Loucy (cell line): ENCODE measurements around the gene AGBL5.

Experiments
- H2AFZ ChIP-seq: fragments of 200-600 bp; sonication (generic); 2 replicates; pipeline ENCODE4 v1.6.0; 2016; ENCODE audit warnings: antibody characterized with exemption, mild to moderate bottlenecking, low read length, moderate library complexity
- H3F3A ChIP-seq: fragments of 200-600 bp; 2 replicates; pipeline ENCODE4 v1.6.0; 2016; ENCODE audit warnings: antibody characterized with exemption, low read depth, mild to moderate bottlenecking
- H3K27me3 ChIP-seq: fragments of 200-600 bp; sonication (generic); 2 replicates; pipeline ENCODE4 v1.6.1; 2014; ENCODE audit warnings: low read length, mild to moderate bottlenecking; ENCODE audit not compliant: insufficient read depth, poor library complexity, severe bottlenecking
- H3K36me3 ChIP-seq: fragments of 200-600 bp; sonication (generic); 2 replicates; pipeline ENCODE4 v1.6.1; 2016; ENCODE audit warnings: low read length; ENCODE audit not compliant: insufficient read depth
- H3K4me1 ChIP-seq: fragments of 200-600 bp; sonication (generic); 2 replicates; pipeline ENCODE4 v1.5.1; 2014; ENCODE audit warnings: low read length, mild to moderate bottlenecking; ENCODE audit not compliant: insufficient read depth, poor library complexity, severe bottlenecking
- H3K4me2 ChIP-seq: fragments of 200-600 bp; sonication (generic); 2 replicates; pipeline ENCODE4 v1.6.0; 2014; ENCODE audit warnings: antibody characterized with exemption, low read length, low read depth, mild to moderate bottlenecking; ENCODE audit not compliant: poor library complexity, severe bottlenecking
- H3K4me3 ChIP-seq: fragments of 200-600 bp; sonication (generic); 2 replicates; pipeline ENCODE4 v1.5.1; 2014; ENCODE audit warnings: low read length, mild to moderate bottlenecking, mixed read lengths; ENCODE audit not compliant: poor library complexity, severe bottlenecking
- H3K79me2 ChIP-seq: fragments of 200-600 bp; sonication (generic); 2 replicates; pipeline ENCODE4 v1.6.1; 2014; ENCODE audit warnings: low read length; ENCODE audit not compliant: insufficient read depth
- H3K9ac ChIP-seq: fragments of 200-600 bp; sonication (generic); 2 replicates; pipeline ENCODE4 v1.6.0; 2014; ENCODE audit warnings: mild to moderate bottlenecking, low read depth, low read length, moderate library complexity; ENCODE audit not compliant: poor library complexity, severe bottlenecking
- H3K9me2 ChIP-seq: fragments of 200-600 bp; sonication (generic); replicated peaks from 2 replicates; pipeline ENCODE4 v1.6.1; 2016; ENCODE audit warnings: low read depth, low read length, mixed read lengths
- H3K9me3 ChIP-seq: fragments of 200-600 bp; sonication (generic); 2 replicates; pipeline ENCODE4 v1.6.1; 2014; ENCODE audit warnings: mild to moderate bottlenecking, antibody characterized with exemption, low read length, low read depth; ENCODE audit not compliant: insufficient read depth
- H4K20me1 ChIP-seq: fragments of 200-600 bp; sonication (generic); 2 replicates; pipeline ENCODE4 v1.6.0; 2014; ENCODE audit warnings: antibody characterized with exemption, low read length, mild to moderate bottlenecking; ENCODE audit not compliant: insufficient read depth, poor library complexity, severe bottlenecking
- CTCF ChIP-seq: fragments of 200-600 bp; sonication (generic); conservative IDR thresholded peaks from 2 replicates; pipeline ENCODE4 v1.5.1; 2014; ENCODE audit warnings: mild to moderate bottlenecking, antibody characterized with exemption, low read length
- EZH2phosphoT487 ChIP-seq: fragments of 200-600 bp; IDR thresholded peaks from 2 replicates; pipeline ENCODE4 v1.6.1; 2018; ENCODE audit warnings: antibody characterized with exemption, mild to moderate bottlenecking, moderate library complexity, borderline replicate concordance

AGBL5 gene

GRCh38 chr2:27040282-27040681, 11.2 kb upstream of the AGBL5 start:
- H3K4me2 ChIP-seq: no peak overlapping the region

GRCh38 chr2:27041752-27042151, 9.7 kb upstream of the AGBL5 start:
- Histone ChIP-seq H2AFZ (no peak overlapping the region), H3K27me3 (no peaks in the 10 kb centered on the region), H3F3A (no peaks in the 10 kb centered on the region), H3K9me3 (no peaks in the 10 kb centered on the region), H3K36me3 (peaks cover 48% of the 10 kb centered on the region; the same call in 1 of the 2 replicates), H3K4me3 (no peak overlapping the region), H3K9ac (no peak overlapping the region), H3K9me2 (no peaks in the 10 kb centered on the region), H3K4me1 (no peaks in the 10 kb centered on the region), H3K79me2 (no peaks in the 10 kb centered on the region), H4K20me1 (no peaks in the 10 kb centered on the region), H3K4me2 (no peak overlapping the region)
- TF ChIP-seq EZH2phosphoT487 (no peak), CTCF (no peak)

More at GRCh38 chr2:27040282-27040681, 11.2 kb upstream of the AGBL5 start:
- H3K79me2 ChIP-seq: peaks cover 9% of the 10 kb centered on the region
- peaks cover 7% of the 10 kb centered on the region for H3K4me1 ChIP-seq
- H3K9me2 ChIP-seq: no peaks in the 10 kb centered on the region
- TF ChIP-seq EZH2phosphoT487 (no peak), CTCF (no peak)
- H3K36me3 ChIP-seq: peaks cover 62% of the 10 kb centered on the region; the same call in 1 of the 2 replicates
- no peaks in the 10 kb centered on the region for H3F3A ChIP-seq
- no peaks in the 10 kb centered on the region for H4K20me1 ChIP-seq
- no peak overlapping the region for H3K4me3 ChIP-seq
- no peak overlapping the region for H2AFZ ChIP-seq
- no peak overlapping the region for H3K9ac ChIP-seq
- no peaks in the 10 kb centered on the region for H3K9me3 ChIP-seq
- no peaks in the 10 kb centered on the region for H3K27me3 ChIP-seq

- Histone ChIP-seq H3F3A (no peaks in the 10 kb centered on the region), H3K36me3 (peaks cover 43% of the 10 kb centered on the region; the same call in 1 of the 2 replicates), H3K9ac (no peak overlapping the region), H3K9me2 (no peaks in the 10 kb centered on the region), H3K27me3 (no peaks in the 10 kb centered on the region), H3K79me2 (no peaks in the 10 kb centered on the region), H2AFZ (no peak overlapping the region), H4K20me1 (no peaks in the 10 kb centered on the region), H3K9me3 (no peaks in the 10 kb centered on the region), H3K4me1 (no peaks in the 10 kb centered on the region), H3K4me2 (no peak overlapping the region), H3K4me3 (no peak overlapping the region)
- TF ChIP-seq EZH2phosphoT487 (no peak), CTCF (no peak)
Observed at GRCh38 chr2:27042159-27042661, 9.3 kb upstream of the AGBL5 start.
